Sigmoid colon (tissue), 4 donors: ENCODE data around the gene AHNAK2.

Experiments used
- CTCF ChIP-seq, 4 experiments: fragments of 450-650 bp in 3 of 4; fragments of 200-600 bp in 1 of 4; IDR thresholded peaks; one replicate each; pipeline ENCODE4 v1.5.1; 2016 to 2019; ENCODE audit warnings: antibody characterized with exemption in 4 of 4, mild to moderate bottlenecking in 3 of 4, moderate library complexity in 2 of 4
- POLR2AphosphoS5 ChIP-seq, 4 donors: sonication (generic); formaldehyde crosslinking; IDR thresholded peaks; one replicate each; pipeline ENCODE4 v1.6.1; 2017; ENCODE audit warnings: antibody characterized with exemption in 4 of 4

GRCh38 chr14:104891664-104892530, 86.3 kb downstream of the AHNAK2 start:
- TF ChIP-seq CTCF (IDR thresholded peaks at IDR 0.05) = no peak
- TF ChIP-seq POLR2AphosphoS5 (IDR thresholded peaks at IDR 0.05) = no peak
